OCI-LY3 (cell line): Measurements from ENCODE around the gene SND1.

ENCODE experiments used
- EZH2phosphoT487 ChIP-seq: fragments of 200-600 bp; shearing (Covaris generic); IDR thresholded peaks from 2 replicates; pipeline ENCODE4 v1.6.1; 2018; ENCODE audit warnings: antibody characterized with exemption, mixed run types, low read depth
- TF ChIP-seq, protein P1 (sequence below): fragments of 200-600, 300-600 bp; sonication (generic); IDR thresholded peaks from 2 replicates; pipeline ENCODE4 v1.5.1; 2014; ENCODE audit warnings: antibody characterized with exemption, low read length, low read depth

- TF ChIP-seq, protein P1, sequence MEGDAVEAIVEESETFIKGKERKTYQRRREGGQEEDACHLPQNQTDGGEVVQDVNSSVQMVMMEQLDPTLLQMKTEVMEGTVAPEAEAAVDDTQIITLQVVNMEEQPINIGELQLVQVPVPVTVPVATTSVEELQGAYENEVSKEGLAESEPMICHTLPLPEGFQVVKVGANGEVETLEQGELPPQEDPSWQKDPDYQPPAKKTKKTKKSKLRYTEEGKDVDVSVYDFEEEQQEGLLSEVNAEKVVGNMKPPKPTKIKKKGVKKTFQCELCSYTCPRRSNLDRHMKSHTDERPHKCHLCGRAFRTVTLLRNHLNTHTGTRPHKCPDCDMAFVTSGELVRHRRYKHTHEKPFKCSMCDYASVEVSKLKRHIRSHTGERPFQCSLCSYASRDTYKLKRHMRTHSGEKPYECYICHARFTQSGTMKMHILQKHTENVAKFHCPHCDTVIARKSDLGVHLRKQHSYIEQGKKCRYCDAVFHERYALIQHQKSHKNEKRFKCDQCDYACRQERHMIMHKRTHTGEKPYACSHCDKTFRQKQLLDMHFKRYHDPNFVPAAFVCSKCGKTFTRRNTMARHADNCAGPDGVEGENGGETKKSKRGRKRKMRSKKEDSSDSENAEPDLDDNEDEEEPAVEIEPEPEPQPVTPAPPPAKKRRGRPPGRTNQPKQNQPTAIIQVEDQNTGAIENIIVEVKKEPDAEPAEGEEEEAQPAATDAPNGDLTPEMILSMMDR, result no peak
- no peak for TF ChIP-seq EZH2phosphoT487
Measured at GRCh38 chr7:128137181-128137580, 485.2 kb downstream of the SND1 start.
